Measurements from ENCODE around the gene PIGT.
A peak's percentile ranks its signal among the peaks of the same experiment; 100 is the strongest.

Gene PIGT

DNA sequence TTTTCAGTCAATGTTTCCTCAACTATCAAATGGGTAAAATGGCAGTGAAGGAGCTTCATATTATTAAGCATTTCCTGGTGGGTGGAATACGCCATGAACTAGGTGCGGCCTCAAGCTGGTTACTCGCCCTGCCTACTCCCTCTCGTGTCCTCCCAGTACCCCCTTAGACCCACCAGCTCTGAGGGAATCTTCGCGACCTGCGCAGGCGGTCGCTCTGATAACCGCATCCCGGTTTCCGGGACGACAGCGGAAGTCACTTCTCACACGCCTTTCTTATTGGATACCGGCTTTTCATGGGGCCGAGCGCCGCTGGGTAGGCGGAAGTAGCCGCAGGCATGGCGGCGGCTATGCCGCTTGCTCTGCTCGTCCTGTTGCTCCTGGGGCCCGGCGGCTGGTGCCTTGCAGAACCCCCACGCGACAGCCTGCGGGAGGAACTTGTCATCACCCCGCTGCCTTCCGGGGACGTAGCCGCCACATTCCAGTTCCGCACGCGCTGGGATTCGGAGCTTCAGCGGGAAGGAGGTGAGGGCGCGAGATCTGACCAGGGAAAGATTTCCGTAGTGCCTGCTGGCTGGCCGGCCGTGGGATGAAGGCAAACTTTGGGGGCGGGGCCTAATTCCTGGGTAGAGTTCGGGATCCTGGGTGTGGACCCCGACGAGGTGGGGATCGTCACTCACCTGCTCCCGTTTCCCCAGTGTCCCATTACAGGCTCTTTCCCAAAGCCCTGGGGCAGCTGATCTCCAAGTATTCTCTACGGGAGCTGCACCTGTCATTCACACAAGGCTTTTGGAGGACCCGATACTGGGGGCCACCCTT, at the start of gene PIGT:
PIGT (plus strand) TSS at position 320 of the 816 bp plus-strand sequence; CDS start at position 336, 16 bp downstream.
- peak; percentile 89 for DNase-seq

- no peak for DNase-seq
These were observed 49.7 kb upstream of the PIGT start for GRCh38 chr20:45366192-45366591.

GRCh38 chr20:45366631-45367030, 49.3 kb upstream of the PIGT start:
- no peak for DNase-seq

GRCh38 chr20:45367126-45367525, 48.8 kb upstream of the PIGT start:
- DNase-seq = no peak

GRCh38 chr20:45368221-45368980, 47.5 kb upstream of the PIGT start:
- DNase-seq = no peak

DNA sequence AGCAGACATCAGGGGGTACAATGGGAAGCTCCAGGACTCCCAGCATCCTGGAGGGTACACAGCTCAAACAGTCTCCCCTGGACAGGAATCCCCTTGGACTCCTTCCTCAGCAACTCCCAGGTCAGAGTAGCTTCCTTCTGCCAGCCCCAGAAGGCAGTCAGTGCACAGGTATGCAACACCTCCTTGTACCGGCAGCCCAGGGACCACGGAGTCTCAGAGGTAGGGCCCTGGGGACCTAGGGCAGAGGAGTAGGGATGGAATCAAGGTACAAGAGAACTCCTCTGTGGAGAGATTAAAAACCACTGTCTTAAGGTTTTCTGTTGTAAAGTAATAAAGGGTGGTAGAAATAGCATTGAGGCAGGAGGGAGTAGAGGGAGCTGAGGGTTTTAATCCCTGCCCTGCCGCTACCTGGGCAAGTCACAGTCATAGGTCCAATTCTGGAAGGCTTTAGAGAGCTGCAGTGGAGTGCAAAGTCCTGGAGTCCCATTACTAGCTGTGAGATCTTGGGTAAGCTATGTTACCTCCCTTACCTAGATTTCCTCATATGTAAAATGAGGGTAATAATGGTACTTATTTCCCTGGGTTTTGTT, 45.3 kb upstream of the PIGT start:
- no peak for DNase-seq

- no peak for DNase-seq
These were observed 43.7 kb upstream of the PIGT start for GRCh38 chr20:45372241-45372640.

DNA sequence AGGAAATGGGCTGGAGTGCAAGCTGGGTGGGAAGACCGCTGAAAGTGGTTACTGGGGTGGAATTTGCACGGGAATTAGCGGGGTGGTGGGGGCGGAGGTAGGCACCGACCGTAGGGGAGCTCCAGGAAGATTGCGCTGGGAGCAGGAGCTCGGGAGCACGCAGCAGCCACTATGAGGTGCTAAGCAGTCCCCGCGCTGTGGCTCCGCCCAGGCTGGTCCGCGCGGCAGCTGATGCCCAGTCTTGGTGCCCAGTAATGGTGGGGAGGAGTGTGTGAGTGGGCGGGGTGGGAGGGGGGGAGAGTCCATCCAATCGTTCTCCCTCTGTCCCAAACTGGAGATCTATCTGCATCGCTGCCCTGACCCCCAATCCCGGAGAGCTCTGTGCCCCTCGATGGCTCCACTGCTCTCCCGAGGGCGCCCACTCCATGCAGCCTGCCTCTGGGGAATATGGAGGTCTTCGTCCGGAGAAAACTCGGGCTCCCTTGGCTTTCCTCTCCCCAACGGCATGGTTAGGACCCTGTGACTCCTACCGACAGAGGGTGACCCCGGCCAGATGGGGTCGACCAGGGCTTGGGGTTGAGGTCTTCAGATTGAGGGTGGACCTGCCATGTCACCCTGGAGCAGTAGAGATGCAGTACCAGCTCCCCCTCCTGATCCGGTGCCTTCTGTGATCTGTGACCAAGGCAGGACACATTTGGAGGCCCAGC, 43.1 kb upstream of the PIGT start:
- DNase-seq = no peak

- DNase-seq = peak; percentile 82
These were observed 42.4 kb upstream of the PIGT start for GRCh38 chr20:45373353-45374100.

- no peak for DNase-seq
These were observed 41.9 kb upstream of the PIGT start for GRCh38 chr20:45374101-45374467.

DNA sequence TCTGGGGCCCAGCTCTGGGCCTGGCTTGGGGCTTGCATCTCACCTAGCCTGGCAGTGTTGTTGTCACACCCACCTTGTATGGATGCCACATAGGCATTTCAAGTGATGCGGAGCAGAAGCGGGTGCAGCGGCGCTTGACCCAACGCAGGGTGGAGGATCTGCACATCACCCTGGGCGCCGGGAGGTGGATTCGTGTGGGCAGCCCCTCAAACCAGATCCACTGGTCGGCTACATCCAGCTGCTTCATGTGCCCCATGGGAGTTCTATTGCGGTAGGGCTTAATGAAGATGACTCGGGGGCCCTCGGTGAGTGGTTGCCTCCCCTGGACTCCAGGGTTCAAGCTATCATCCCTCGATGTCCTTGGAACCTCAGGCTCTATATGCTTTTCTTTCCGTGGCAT, 41.0 kb upstream of the PIGT start:
- DNase-seq = no peak

- no peak for DNase-seq
These were observed 38.7 kb upstream of the PIGT start for GRCh38 chr20:45377269-45377668.

- no peak for DNase-seq
These were observed 37.8 kb upstream of the PIGT start, which contains the start of gene TP53TG5 for GRCh38 chr20:45378191-45378590. TSS of gene TP53TG5 (minus strand) at chr20:45378325. CDS start at chr20:45378236, 89 bp downstream.

- no peak for DNase-seq
These were observed 28.7 kb upstream of the PIGT start for GRCh38 chr20:45387274-45387673.

DNA sequence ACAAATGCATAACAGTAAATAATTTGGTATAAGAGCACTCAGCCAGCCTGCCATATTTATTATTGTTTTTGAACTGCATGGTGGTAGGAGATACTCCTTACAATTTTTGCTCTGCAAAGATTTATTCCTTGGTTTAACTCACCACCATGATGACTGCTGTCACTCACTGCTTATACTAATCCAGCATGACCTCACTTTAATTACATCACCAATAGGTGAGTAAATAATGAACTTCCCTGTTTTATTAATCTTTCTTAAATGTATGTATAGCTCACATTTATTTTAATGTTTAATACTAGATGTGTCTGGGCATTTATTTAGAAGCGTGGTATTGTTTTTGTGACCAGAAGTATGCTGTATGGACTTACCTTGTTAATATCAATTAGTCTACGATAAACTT, 25.0 kb upstream of the PIGT start:
- DNase-seq = no peak

- no peak for DNase-seq
These were observed 24.4 kb upstream of the PIGT start for GRCh38 chr20:45391559-45391958.

DNA sequence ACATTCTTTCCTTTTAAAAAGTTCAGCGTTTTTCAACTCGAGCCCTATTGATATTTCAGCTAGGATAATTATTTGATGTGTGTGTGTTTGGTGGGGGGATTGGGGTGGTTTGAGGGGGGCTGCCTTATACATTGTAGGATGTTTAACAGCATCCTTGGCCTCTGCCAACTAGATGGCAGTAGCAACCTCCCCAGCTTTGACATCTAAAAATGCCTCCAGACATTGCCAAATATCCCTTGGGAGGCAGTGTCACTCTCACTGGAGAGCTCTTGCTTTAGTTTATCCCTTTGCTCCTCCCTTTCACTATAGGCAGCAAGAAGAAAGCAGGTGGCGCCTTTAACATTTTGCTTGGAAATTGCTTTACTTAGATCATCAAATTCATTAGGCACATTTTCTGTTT, 23.2 kb upstream of the PIGT start:
- DNase-seq = no peak

GRCh38 chr20:45394221-45395113, 21.5 kb upstream of the PIGT start:
- DNase-seq = no peak

DNA sequence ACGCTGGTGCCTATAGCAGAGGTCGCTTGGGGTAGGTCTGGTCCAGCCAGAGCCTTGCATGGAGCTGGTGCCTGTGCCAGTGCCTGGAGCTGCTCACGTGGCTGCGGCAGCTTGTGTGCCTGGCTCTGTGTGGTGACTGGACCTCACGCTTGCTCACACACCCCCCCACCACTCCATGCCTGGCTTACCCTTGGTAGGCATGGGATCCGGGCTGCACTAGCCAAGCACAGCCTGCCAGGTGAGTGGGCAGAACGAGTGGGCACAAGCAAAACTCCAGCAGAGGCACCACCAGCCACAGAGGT, 20.9 kb upstream of the PIGT start:
- DNase-seq = no peak

- DNase-seq = no peak
These were observed 16.9 kb upstream of the PIGT start for GRCh38 chr20:45399018-45399417.

GRCh38 chr20:45400346-45401031, 15.5 kb upstream of the PIGT start:
- DNase-seq = no peak

All from retina (tissue), 1 donor.